ENCODE results near the gene RPL13. TPM values are rescaled to one million over a fixed set of nuclear protein-coding genes. Genes with fewer than 3 reads are reported as not detected.

The RPL13 gene
- total and polyA plus RNA-seq, 2 of the 13 experiments (the other 11 are each of a cell fraction or from before 2014, with no cell fraction given): 2,988 to 4,411 TPM

DNA sequence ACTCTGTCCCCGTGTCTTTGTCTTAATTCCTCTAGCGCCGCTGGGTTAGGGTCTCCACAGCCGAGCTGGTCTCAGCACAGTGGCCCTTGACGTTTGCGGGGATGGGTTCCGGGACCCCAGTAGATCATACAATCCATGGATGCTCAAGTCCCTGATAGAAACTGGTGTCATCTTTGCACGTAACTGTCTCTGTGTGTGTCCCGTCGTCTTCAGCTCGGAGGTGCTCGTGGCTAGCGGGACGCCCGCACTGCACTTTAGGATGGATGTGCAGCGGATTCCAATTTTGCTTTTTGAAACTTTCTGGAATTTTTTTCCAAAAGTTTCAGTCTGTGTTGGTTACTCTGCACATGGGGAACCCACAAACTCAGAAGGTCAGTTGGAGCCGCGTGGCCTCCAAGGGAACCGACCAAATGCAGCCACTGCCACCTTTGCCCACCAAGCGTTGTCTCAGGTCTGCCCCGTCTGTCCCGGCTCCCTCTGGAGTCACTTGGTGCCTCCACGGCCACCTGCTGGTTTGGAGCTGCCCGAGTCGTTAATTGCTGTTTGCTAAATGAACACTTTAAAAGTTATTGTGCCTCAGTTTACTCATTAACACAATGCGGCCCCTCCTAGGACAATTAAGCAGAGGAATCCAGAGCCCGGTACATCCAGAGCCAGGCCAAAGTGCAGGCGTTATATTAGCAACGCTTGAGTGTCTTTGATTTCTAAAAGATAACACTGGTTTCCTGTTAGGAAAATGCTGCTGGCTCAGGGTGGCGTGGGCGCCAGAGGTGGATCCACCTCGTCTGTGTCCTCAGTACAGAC, 47.7 kb downstream of the RPL13 start (continued):
- TF ChIP-seq ZNF782 (CRISPR knock-in tag; IDR thresholded peaks at IDR 0.05; ENCODE audit: borderline replicate concordance) (no peak), ZNF598 (CRISPR knock-in tag; IDR thresholded peaks at IDR 0.05; ENCODE audit: borderline replicate concordance) (no peak), TEAD2 (CRISPR knock-in tag; IDR thresholded peaks at IDR 0.05) (no peak), ZSCAN30 (CRISPR knock-in tag; IDR thresholded peaks at IDR 0.05) (no peak), CHD2 (IDR thresholded peaks at IDR 0.05; ENCODE audit: low read depth, low read length) (no peak), ZNF225 (CRISPR knock-in tag; IDR thresholded peaks at IDR 0.05) (no peak), MBNL3 (CRISPR knock-in tag; conservative IDR thresholded peaks at IDR 0.05) (no peak), TAF1 (CRISPR knock-in tag; IDR thresholded peaks at IDR 0.05) (no peak), ZFX (CRISPR knock-in tag; IDR thresholded peaks at IDR 0.05; ENCODE audit: low read depth) (0 out of 2 replicates have a peak, but pooled peaks have one; percentile 16), ERF (CRISPR knock-in tag; IDR thresholded peaks at IDR 0.05) (no peak), SMC3 (IDR thresholded peaks at IDR 0.05; ENCODE audit: low read length) (no peak), SIX1 (CRISPR knock-in tag; IDR thresholded peaks at IDR 0.05; ENCODE audit: borderline replicate concordance) (no peak), HES4 (CRISPR knock-in tag; IDR thresholded peaks at IDR 0.05; ENCODE audit: borderline replicate concordance) (no peak), ZNF337 (CRISPR knock-in tag; IDR thresholded peaks at IDR 0.05; ENCODE audit: borderline replicate concordance, low read depth) (no peak)
- TF ChIP-seq, protein P1, sequence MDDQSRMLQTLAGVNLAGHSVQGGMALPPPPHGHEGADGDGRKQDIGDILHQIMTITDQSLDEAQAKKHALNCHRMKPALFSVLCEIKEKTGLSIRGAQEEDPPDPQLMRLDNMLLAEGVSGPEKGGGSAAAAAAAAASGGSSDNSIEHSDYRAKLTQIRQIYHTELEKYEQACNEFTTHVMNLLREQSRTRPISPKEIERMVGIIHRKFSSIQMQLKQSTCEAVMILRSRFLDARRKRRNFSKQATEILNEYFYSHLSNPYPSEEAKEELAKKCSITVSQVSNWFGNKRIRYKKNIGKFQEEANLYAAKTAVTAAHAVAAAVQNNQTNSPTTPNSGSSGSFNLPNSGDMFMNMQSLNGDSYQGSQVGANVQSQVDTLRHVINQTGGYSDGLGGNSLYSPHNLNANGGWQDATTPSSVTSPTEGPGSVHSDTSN (CRISPR knock-in tag; IDR thresholded peaks at IDR 0.05; ENCODE audit: borderline replicate concordance): no peak
- TF ChIP-seq, protein P2, sequence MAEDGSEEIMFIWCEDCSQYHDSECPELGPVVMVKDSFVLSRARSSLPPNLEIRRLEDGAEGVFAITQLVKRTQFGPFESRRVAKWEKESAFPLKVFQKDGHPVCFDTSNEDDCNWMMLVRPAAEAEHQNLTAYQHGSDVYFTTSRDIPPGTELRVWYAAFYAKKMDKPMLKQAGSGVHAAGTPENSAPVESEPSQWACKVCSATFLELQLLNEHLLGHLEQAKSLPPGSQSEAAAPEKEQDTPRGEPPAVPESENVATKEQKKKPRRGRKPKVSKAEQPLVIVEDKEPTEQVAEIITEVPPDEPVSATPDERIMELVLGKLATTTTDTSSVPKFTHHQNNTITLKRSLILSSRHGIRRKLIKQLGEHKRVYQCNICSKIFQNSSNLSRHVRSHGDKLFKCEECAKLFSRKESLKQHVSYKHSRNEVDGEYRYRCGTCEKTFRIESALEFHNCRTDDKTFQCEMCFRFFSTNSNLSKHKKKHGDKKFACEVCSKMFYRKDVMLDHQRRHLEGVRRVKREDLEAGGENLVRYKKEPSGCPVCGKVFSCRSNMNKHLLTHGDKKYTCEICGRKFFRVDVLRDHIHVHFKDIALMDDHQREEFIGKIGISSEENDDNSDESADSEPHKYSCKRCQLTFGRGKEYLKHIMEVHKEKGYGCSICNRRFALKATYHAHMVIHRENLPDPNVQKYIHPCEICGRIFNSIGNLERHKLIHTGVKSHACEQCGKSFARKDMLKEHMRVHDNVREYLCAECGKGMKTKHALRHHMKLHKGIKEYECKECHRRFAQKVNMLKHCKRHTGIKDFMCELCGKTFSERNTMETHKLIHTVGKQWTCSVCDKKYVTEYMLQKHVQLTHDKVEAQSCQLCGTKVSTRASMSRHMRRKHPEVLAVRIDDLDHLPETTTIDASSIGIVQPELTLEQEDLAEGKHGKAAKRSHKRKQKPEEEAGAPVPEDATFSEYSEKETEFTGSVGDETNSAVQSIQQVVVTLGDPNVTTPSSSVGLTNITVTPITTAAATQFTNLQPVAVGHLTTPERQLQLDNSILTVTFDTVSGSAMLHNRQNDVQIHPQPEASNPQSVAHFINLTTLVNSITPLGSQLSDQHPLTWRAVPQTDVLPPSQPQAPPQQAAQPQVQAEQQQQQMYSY (CRISPR knock-in tag; IDR thresholded peaks at IDR 0.05): no peak
- TF ChIP-seq, protein P3, sequence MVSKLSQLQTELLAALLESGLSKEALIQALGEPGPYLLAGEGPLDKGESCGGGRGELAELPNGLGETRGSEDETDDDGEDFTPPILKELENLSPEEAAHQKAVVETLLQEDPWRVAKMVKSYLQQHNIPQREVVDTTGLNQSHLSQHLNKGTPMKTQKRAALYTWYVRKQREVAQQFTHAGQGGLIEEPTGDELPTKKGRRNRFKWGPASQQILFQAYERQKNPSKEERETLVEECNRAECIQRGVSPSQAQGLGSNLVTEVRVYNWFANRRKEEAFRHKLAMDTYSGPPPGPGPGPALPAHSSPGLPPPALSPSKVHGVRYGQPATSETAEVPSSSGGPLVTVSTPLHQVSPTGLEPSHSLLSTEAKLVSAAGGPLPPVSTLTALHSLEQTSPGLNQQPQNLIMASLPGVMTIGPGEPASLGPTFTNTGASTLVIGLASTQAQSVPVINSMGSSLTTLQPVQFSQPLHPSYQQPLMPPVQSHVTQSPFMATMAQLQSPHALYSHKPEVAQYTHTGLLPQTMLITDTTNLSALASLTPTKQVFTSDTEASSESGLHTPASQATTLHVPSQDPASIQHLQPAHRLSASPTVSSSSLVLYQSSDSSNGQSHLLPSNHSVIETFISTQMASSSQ (IDR thresholded peaks at IDR 0.05; ENCODE audit: low read depth): no peak
- TF ChIP-seq, protein P3 (CRISPR knock-in tag; IDR thresholded peaks at IDR 0.05; ENCODE audit: borderline replicate concordance): no peak
